Measurements from ENCODE around the gene CACNA1D.

Gene CACNA1D

DNA sequence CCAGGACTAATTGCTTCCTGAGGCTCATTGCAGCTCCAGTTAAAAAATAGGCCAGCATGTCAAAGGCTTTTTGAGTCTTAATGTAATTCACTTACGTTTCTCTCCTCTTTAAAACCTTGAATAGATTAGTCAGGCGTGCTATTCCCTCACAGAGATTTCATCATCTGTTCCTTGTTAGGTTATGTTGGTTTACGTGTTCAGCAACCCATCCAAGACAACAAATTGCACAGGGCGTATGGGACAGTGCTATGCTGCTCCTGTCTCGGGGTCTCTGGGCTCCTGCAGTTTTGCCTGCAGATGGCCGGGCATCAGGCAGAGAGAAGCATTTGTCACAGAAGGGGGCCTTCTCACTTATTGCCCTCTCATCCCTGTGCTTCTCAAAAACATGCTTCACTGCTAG is 234.7 kb downstream of the CACNA1D start:
- no peak for TF ChIP-seq GATA2 (IDR thresholded peaks at IDR 0.05; ENCODE audit: low read depth, low read length)
- no peak for TF ChIP-seq GATA3 (IDR thresholded peaks at IDR 0.05; ENCODE audit: low read depth, low read length)

DNA sequence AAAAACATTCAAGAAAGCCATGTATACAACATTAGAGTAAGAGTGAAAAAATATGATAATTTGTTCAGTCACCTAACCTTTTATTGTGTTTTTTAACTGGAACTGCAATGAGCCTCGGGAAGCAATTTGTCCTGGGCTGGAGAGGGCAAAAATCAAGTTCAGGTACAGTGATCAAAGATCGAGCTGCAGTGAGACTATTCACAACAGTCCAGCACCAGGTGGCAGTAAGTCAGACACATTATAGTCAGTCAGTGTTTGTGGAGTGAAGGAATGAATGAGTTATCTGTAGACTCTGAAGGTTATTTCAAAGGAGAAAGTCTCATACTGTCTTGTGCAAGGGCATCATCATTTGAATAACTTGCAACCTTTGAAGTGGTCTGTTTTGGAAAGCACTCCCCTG is 235.2 kb downstream of the CACNA1D start:
- TF ChIP-seq GATA2 (IDR thresholded peaks at IDR 0.05; ENCODE audit: low read depth, low read length) (no peak), GATA3 (IDR thresholded peaks at IDR 0.05; ENCODE audit: low read depth, low read length) (no peak)

- TF ChIP-seq GATA3 (IDR thresholded peaks at IDR 0.05; ENCODE audit: low read depth, low read length) = no peak
- TF ChIP-seq GATA2 (IDR thresholded peaks at IDR 0.05; ENCODE audit: low read depth, low read length) = no peak
Measured at GRCh38 chr3:53730576-53730975, 236.2 kb downstream of the CACNA1D start.

DNA sequence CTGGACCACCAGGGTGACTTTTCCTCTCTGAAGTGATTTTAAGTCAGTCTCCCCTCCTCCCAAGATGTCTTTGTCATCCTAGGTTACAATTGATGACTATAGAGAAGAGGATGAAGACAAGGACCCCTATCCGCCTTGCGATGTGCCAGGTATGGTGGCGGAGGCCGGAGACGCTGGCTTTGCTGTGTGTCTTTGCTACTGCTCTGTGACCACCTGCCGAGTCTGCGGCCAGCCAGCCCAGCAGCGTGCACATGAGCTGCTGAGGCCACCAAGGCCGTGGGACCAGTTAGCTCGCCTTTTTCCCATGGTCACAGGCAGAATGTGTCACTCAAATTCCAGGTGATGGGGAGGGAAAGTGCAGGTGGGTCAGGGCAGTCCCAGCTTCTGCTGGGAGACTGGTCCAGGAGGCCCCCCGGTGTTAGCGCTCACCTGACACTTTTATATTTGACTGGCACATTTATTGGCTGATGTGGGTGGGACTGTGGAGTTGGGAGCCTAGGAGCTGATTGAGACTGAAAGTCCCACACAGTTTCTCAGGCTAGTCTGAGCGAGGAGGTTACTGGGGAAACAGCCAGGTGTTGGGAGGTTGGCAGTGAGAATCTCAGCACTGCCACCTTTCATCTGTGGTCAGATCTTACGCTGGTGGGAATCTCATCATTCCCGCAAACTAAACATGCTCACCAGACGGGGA is 237.7 kb downstream of the CACNA1D start:
- no peak for TF ChIP-seq GATA2 (IDR thresholded peaks at IDR 0.05; ENCODE audit: low read depth, low read length)
- TF ChIP-seq GATA3 (IDR thresholded peaks at IDR 0.05; ENCODE audit: low read depth, low read length) = no peak

GRCh38 chr3:53733446-53733845 is 239.0 kb downstream of the CACNA1D start:
- TF ChIP-seq GATA3 (IDR thresholded peaks at IDR 0.05; ENCODE audit: low read depth, low read length) (no peak), GATA2 (IDR thresholded peaks at IDR 0.05; ENCODE audit: low read depth, low read length) (no peak)

DNA sequence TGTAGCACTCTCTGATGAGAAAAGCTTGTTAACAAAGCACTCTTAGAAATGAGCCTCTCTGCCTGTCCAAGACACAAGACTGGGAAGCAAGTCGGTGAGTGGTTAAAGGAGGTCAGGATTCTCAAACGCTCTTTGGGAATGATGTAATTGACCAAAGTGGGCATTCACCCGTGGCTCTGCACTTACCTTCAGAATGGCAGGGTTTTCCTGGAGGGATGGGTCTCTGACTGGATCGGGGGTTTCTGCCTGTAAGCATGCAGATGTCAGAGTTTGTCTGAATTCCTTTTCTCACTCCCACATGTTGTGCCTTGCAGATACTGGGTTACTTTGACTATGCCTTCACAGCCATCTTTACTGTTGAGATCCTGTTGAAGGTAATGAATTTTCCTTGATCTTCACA is 245.6 kb downstream of the CACNA1D start:
- TF ChIP-seq GATA2 (IDR thresholded peaks at IDR 0.05; ENCODE audit: low read depth, low read length) = no peak
- no peak for TF ChIP-seq GATA3 (IDR thresholded peaks at IDR 0.05; ENCODE audit: low read depth, low read length)

DNA sequence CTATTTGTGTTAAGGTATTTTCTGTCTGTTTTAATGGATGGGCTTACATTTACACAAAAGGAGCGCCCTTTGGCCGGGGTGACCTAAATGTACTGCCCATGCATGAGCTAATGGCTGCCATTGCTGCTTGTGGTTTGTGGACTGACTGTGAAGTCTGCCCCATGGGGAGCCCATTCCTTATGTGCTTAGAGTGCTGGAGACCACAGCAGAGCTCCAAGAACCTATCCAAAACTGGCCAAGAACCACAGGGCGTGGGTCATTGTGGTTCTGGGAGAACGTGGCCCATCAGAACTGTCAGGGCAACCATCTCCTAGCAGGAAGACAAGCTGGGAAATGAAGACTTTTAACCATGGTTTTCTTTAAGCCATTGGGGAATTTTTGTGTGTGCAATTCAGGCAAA is 246.5 kb downstream of the CACNA1D start:
- no peak for TF ChIP-seq GATA2 (IDR thresholded peaks at IDR 0.05; ENCODE audit: low read depth, low read length)
- no peak for TF ChIP-seq GATA3 (IDR thresholded peaks at IDR 0.05; ENCODE audit: low read depth, low read length)

- no peak for TF ChIP-seq GATA2 (IDR thresholded peaks at IDR 0.05; ENCODE audit: low read depth, low read length)
- no peak for TF ChIP-seq GATA3 (IDR thresholded peaks at IDR 0.05; ENCODE audit: low read depth, low read length)
Measured at GRCh38 chr3:53744351-53744750, 249.9 kb downstream of the CACNA1D start.

DNA sequence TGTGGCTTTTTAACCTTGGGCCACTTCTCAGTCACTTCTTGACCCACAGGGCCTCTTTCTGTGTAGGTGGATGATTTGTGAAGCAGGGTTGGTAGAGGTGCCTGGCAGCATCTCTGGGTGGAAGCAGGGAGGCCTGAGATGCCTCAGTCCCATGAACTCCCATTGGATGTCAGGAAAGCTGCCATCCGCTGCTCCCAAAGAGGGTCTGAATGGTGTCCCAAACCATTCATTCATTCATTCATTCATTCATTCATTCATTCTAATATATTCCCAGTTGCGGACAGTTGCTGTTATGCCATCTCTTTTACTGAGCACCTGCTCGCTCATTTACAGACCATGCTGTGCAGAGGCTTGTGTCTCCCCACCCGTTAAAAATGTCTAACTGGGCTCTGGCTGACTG is 253.1 kb downstream of the CACNA1D start:
- TF ChIP-seq GATA2 (IDR thresholded peaks at IDR 0.05; ENCODE audit: low read depth, low read length) = no peak
- TF ChIP-seq GATA3 (IDR thresholded peaks at IDR 0.05; ENCODE audit: low read depth, low read length) = no peak

- TF ChIP-seq GATA2 (IDR thresholded peaks at IDR 0.05; ENCODE audit: low read depth, low read length) (no peak), GATA3 (IDR thresholded peaks at IDR 0.05; ENCODE audit: low read depth, low read length) (no peak)
Measured at GRCh38 chr3:53748512-53749271, 254.3 kb downstream of the CACNA1D start.

DNA sequence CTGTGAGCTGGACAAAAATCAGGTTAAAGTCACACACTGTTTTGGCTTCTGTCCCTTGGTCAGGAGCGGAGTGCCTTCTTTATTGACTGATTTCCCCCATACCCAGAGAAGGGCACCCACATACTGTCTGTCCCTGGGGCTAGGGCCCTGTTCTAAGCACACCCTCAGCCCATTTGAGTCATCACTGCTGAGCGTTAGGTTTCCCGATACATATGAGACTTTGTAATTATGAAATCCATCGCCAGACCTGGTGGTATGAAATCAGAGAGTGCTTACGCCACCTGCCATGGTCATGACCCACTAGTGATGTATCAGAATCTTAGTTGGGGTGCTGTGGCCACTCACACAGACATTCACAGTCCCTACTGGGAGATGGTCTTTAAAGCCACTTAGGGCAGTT is 255.0 kb downstream of the CACNA1D start:
- TF ChIP-seq GATA3 (IDR thresholded peaks at IDR 0.05; ENCODE audit: low read depth, low read length) = no peak
- no peak for TF ChIP-seq GATA2 (IDR thresholded peaks at IDR 0.05; ENCODE audit: low read depth, low read length)

DNA sequence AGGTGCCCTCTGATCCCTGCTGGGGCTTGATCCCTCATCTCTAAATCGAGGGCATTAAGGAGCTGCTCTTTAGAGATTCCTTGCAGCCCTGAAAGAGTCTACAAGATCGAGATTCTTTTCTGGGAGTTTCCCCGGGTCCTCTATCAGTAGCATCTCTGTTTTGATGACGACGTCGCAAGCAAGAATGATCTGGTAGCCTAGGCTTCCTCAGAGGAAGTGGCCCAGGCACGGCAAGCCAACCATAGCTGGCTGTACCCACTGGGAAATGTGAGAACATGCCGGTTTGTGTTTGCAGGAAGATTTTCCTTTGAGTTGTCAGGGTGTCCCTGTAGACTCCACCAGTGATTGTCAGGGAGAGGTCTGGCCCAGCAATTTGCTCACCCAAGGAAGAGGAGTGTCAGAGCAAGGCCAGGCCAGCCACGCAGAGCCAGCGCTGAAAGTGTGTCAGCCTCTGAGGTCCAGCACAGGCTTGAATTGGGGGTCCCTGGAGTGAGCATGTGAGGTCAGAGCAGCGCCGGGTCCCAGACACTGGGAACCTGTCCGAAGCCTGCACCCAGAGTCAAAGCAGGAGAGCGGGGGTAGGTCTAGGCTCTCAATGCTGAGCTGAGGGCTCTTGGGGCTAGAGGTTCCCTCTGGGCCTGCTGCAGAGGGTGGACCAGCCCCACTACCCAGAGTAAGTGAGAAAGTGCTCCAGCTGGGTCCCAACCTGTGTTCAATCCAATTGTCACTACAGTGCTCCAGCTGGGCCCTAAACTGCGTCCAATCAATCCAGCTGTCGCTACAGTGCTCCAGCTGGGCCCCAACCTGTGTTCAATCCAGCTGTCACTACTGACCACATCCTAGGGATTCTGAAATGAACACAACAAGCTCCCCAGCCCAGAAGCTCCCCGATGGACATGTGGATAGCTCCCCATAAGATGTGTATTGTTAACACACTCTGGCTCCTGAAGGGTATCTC is 256.1 kb downstream of the CACNA1D start:
- TF ChIP-seq GATA2 (IDR thresholded peaks at IDR 0.05; ENCODE audit: low read depth, low read length) (no peak), GATA3 (IDR thresholded peaks at IDR 0.05; ENCODE audit: low read depth, low read length) (no peak)

DNA sequence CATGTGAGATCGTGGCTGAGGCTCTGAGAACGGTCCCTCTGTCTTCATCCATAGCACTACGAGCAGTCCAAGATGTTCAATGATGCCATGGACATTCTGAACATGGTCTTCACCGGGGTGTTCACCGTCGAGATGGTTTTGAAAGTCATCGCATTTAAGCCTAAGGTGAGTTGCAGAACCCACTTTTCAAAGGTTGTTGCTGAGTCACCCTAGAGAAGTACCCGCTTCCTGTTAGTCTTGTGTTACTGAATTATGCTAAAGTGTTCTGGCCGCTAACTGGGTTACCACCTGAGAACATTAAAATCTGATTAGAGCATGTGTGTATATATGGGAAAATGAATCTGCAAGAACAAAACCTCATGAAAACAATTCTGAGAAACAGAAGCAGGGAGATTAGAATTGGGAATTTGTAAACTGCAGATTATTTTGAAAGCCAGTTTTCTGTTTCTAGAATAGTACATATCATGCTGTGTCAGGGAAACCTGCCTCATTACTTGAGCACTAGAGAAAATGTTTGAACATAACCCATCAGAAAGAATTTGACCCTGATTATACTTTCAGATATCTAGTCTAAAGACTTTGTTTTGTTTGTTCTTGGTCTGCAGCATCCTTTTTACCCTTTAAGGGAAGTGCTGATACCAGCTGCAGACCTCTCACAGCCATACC is 259.2 kb downstream of the CACNA1D start:
- TF ChIP-seq GATA2 (IDR thresholded peaks at IDR 0.05; ENCODE audit: low read depth, low read length) (no peak), GATA3 (IDR thresholded peaks at IDR 0.05; ENCODE audit: low read depth, low read length) (no peak)

DNA sequence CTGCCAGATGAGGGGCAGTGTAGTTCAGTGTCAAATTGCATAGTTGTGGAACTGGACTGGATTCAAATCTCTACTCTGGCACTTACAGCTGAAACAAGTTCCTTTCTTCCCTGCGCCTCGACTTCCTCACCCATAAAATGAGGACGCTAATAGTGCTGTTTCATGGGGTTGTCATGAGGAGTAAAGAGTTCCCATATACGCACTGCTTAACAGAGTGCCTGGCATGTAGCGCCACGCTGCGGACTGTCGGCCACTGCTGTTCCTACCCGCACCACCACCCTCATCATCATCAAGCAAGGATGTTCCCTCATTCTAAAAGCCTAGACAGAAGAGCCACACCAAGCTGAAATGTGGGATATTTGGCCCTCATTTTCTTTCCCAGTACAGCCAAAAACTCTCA is 259.9 kb downstream of the CACNA1D start:
- TF ChIP-seq GATA3 (IDR thresholded peaks at IDR 0.05; ENCODE audit: low read depth, low read length) (no peak), GATA2 (IDR thresholded peaks at IDR 0.05; ENCODE audit: low read depth, low read length) (no peak)

All from SH-SY5Y (cell line).